Smooth muscle cell of the brain vasculature (primary cell): Measurements from ENCODE around the gene IGF1.
"Not testable (repeated sequence)": the region's sequence is repeated elsewhere in the genome, so short reads cannot be mapped to it uniquely, and the experiment has no call there.

Experiments used
- DNase-seq: peaks from one replicate; pipeline ENCODE4 v3.0.0-alpha.2; 2012; ENCODE audit warnings: low read depth, low spot score

The IGF1 gene

DNA sequence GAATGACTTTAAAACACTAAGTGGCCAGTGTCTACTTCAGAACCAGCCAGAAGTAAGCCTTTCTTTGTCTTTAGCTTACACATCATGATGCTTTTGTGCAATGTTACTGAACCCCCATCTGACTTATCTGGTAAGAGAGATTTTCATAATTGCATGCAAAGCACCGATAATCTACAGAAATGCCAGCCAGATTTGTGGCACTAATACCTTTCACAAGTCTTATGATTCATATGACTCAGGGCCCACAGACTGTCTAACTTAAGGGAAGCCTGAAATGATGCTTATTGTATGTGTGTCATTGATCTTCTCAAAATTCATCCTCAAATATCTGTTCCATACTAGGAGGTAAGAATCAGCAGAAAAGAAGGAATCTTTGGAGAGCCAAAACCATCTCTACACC lies 18.0 kb downstream of the IGF1 start:
- no peak for DNase-seq

DNA sequence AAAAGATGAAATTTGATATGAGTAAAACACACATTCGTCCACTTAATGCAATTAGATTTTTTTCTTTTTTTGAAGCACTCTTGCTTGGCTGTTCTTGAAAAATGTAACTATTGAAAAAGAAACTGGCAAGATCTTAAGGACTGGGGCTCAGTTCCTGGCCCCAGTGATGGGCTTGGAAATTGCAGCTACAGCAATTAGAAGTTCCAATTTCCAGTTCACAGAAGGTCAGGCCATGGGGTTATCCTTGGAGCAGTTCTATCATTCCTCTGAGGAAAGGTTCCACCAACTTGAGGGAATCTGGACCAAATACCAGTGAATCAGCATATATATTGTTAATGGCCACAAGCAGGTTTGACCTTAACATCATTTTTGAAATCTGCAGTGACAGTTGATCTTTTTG lies 18.9 kb downstream of the IGF1 start:
- no peak for DNase-seq

DNA sequence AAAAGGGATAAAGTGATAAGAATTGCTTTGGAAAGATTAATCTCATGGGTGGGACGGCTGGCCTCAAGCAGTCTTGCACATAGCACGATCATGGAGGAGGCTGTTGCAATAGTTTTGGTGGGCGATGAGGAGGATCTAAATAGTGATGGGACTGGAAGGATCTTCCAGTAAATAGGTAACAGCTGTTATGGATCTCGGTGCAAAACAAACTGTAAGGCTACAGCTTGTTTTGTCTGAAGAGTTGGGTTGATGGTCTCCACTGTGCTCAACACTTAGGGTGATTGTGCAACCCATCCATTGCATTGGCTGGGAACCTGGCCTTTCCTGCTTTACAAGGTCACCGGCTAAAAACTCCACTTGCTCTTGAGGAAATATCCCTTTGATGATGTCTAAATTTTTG lies 21.0 kb downstream of the IGF1 start:
- DNase-seq, result no peak

DNA sequence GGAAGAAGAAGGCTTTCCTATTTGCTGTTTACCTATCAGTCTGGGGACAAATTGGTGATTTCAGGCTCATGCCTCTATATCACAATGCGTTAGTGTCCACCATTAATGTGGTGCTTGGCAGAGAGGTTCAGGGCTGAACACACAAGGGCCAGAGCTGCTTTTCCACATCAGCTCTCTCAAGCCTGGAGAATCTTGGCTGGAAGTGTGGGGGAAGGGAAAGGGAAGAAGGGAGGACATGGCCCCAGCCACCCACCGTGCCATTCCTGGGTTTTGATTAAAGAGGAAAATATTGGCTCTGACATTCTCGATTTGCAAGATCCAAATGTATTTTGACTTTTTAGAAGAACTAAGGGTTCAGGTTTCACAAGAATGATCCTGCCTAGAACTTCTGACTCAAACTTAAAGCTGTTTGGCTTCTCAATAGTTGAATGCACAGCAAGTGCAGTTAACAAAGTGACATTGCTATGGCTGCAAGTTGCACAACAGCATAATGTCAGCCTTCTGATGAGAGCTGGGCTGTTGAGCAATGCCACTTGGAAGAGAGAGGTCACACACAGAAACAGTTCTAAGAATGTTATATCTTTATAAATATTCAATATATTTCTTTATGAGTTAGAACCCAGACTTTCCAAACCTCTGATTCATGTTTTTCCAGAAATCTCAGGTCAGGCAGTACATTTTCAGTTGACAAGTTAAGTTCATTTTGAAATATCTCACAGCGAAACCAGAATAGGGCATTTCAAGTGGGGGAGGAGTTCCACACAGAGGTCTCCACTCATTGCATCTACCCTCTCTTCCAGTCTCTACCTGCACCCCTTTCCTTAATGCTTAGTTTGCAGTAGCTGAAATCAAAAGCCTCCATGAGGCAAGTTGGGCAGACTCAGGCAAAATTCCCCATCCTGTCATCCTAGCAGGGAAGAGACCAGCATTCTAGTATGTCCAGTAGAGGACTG lies 25.3 kb downstream of the IGF1 start:
- no peak for DNase-seq

DNA sequence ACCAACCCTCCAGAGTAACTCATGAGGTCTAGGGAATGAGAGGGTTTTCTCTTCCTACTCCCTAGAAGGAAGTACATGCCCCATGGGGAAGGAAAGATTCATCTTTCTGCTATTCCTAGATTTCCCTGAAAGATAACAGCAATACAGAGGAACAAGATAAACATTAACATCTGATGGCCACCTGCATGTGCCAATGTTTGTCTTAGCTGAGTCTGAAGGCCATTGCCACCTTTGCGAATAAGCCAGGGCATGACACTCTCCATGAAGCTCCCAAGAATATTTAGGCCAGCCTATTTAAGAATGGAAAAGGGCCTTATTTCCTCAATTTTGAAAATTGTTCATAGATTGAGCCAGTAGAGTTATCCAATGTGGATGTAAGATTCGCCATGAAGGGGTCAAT lies 26.0 kb downstream of the IGF1 start:
- DNase-seq, result no peak

DNA sequence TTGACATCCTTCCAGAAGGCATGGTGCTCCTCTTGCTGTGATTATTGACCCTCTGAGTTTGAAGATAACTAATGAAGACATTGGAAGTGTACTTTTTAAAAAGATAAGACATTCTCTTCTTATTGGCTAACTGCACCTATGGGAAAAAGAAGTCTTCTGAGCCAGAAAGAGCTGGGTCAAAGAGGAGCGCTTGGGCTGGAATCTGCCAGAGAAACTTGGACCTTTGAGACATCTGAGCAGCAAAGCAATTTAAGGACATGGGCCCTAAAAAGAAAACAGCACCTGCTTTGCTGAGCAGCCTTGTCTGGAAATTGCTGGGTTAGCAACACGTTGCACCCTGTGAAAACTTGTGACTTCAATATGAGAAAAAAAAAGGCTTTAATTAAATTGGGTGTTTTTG lies 27.8 kb downstream of the IGF1 start:
- no peak for DNase-seq

DNA sequence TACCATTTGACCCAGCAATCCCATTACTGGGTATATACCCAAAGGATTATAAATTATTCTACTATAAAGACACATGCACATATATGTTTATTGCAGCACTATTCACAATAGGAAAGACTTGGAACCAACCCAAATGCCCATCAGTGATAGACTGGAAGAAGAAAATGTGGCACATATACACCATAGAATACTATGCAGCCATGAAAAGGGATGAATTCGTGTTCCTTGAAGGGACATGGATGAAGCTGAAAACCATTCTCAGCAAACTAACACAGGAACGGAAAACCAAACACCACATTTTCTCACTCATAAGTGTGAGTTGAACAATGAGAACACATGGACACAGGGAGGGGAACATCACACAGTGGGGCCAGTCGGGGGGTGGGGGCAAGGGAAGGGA lies 31.3 kb downstream of the IGF1 start:
- not testable (repeated sequence) for DNase-seq

DNA sequence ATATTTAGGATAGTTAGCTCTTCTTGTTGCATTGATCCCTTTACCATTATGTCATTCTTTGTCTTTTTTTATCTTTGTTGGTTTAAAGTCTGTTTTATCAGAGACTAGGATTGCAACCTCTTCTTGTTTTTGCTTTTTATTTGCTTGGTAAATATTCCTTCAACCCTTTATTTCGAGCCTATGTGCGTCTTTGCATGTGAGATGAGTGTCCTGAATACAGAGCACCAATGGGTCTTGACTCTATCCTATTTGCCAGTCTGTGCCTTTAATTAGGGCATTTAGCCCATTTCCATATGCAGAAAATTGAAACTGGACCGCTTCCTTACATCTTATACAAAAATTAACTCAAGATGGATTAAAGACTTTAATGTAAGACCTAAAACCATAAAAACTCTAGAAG lies 32.9 kb downstream of the IGF1 start:
- DNase-seq, result not testable (repeated sequence)

DNA sequence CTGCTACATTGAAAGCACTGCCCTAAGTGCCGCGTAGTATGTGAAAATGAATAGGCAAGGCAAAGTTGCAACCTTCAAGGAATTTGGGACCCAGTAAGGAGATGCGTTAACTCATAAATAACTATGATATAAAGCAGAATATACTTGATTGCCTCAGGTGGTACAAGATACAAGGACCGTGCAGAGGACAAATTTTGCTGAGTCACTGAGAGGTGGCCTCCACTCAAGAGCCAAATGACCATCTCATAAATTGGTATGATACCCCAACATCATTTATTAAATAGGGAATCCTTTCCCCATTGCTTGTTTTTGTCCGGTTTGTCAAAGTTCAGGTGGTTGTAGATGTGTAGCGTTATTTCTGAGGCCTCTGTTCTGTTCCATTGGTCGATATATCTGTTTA lies 35.7 kb downstream of the IGF1 start:
- no peak for DNase-seq

DNA sequence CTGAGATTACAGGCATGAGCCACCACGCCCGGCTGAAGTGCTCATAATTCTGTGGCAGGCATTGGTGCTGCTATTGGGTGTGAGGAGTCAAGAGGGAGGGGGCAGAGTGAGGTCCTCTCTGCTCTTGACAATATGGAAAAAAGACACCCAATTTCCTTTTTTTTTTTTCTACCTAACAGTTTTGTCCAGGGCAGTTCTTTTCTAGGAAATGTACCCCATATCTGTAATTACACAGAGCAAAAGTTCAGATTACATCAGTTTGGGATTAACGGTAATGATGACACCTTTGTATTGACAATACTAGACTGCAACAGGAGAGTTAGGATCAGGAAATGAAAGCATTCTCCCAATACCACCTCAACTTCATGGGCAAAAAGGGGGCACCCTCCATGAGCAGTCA lies 36.3 kb downstream of the IGF1 start:
- no peak for DNase-seq

DNA sequence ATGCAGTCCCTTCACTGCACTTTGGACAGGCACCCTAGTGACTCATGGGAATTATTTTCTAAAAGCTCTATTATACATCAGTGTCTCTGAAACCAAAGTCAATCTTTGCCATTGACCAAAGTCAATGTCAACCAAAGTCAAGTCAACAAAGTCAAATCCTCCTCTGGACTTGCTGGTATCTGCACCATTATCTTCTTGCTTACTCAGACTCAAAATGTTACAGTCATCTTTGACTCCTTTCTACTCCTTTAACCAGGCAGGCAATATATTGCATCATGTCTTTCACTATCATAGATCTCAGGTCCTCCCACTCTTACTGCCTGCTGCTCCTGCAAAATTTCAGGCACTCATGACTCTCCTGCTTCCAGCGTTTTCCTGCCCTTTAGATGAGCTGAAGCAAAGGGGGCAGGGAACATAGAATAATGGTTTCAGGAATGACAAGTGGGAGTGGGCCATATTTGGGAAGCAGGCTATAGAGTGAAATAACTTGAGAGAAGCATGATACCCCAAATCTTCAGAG lies 39.2 kb downstream of the IGF1 start:
- no peak for DNase-seq

DNA sequence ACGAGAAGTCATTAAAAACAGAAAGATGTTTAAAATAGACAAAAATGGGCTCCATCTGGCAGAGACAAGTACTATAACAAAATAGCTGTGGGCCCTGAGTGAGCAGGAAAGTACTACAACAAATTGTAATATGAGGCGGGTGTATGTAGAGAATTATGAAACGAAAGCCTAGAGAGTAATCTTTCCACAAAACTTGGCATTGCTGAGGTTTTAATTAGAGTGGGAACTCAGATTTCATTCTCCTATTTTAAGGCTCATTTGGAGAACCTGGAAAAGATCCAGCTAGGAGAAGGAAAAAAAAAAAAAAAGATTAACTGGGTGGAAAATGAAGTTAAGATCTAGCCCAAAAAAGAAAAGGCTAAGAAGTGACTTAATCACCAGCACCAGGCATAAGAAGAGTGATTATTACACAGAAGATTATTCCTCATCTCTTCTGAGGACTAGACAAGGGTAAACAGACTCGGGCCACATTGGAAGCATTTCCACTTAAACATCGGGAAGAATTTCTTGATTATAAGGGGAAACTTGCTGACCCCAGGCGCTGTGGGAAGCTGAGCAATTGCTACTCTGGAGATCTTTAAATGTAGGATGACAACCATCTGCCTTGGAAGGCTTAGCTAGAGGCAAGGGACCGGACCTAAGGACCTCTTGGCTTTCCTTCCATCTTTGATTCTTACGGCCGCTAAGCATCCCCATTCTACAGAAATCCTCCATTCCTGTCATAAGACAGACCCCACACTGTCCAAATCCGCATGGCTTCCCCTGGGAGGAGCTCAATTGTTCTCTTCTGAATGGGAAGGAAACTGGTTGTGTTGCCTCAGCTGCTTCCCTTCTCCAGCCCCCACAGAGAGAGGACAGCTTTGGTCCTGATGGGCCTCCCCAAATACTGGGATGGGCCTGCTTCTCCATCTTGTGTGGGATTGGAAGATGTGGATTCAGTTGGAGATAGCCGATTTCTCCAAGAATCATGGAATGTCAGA lies 40.6 kb downstream of the IGF1 start:
- no peak for DNase-seq

DNA sequence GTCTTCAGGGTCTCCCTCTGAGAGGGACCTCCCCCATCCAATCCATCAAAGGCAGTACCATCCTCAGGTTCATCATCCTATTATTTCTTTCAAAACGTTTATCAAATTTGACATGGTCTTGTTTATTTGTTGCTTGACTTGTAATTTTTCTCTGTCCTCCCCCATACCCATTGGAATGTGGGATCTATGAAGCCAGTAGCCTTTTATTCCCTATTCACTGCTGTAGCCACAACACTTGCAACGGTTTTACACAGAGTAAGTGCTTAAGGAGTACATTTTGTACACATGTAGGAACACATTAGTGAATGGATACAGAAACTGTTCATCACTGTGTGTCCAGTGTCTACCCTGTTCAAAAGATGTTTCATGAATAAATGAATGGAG lies 41.5 kb downstream of the IGF1 start:
- no peak for DNase-seq

DNA sequence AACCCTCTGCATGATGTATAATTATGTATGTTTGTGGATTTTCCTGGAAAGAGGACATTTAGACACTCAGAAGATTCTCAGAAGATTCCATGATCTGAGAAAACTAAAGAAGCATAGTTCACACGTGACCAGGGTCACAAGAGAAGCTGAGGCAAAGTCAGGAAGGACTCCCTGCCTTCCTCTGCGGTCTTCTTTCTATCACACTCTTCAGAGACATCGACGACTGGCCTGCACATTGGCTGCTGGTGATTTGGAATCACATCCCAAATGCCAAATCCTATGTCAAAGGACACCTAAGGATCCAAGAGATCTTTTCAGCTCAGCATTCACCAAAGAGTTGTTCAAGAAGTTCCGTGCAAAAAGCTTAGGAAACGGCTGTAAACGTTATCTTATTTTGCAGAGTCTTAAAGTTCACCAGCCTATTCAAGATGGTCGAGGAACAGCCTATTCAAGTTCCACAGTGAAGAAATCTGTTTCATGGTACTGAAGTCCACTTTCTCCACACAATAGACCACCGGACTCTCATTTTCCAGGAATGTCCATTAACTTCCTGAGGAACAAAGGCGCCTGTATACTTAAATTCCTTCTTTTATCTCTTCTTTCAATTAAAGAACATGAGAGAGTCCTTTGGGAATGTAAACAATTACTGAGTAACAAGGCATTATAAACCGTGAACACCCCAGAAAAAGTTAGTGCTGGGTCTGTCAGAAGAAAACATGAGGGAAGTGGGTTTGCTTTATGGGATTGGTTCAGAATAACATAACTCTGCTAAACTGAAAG lies 42.1 kb downstream of the IGF1 start:
- DNase-seq, result no peak

DNA sequence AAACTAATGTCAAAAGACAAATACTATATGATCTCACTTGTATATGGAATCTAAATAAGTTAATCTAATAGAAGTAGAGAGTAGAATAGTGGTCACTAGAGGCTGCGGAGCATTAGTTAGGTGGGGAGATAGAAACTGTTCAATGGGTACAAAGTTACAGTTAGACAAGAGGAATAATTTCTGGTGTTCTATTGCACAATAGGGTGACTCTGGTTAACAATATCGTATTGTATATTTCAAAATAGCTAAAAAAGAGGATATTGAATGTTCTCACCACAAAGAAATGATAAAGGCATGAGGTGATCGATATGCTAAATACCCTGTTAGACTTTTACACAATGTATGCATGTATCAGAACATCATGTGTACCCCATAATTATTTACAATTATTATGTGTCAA lies 42.9 kb downstream of the IGF1 start:
- no peak for DNase-seq

DNA sequence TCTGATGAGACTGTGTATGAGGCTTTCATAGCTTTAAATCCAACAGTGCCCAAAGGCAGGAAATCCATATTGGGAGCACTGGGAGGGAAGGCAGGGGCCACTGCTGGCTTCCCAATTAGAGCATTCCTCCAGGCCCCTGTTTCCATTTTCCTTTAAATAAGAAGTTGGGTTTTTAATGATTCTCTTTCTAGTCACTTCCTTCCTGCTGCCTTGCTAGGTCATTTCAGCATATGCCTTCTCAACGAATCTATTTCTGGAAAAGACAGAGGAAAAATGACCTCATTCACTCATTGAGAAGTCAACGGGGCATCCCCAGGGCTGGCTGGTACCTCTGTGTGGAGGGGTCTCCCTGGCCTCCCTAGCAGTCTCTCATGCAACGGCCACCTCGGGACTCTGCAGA lies 43.5 kb downstream of the IGF1 start:
- no peak for DNase-seq

DNA sequence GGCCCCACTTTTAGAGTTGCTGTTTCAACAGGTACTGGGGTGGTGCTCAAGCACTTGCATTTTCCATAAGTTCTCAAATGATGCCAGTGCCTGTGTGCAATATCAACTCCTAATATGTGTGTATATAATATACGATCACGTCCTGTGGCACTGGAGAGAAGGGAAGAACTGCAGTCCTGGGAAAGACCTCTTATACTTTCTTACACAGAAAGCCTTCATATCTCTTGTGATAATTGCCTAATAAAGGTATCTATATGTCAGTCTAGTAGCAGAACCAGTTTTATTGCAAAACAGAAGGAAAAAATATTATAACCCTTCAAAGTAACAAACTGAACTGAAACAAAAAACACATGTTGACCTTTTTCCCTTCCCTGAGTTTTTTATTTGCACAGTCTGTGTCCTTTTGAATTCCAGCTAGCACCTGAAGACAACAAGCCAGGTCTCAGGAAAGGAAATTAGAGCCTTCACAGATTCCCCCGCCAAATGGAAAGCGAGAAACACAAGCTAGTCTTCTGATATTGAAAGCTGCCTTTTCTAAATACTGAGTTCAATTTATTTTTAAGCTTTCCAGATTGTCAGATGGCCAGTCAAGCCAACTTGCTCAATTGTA lies 44.4 kb downstream of the IGF1 start:
- no peak for DNase-seq

DNA sequence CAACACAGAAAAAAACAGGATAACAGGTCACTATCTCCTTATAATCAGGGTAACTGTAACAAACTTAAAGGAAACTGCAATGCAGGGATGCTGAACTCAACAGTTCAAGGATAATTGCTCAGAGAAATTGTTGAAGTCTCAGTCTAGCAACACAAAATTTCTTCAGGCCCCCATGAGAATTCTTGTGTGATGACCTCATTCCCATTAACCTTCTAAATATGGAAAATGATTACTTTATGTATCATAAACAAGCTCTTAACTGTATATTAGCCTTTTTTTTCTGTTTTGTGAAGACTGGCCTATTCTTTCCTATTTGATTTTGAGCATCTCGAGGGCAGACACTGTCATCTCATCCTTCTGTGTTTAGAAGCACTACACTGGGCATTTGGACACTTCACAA lies 47.1 kb downstream of the IGF1 start:
- DNase-seq, result no peak

DNA sequence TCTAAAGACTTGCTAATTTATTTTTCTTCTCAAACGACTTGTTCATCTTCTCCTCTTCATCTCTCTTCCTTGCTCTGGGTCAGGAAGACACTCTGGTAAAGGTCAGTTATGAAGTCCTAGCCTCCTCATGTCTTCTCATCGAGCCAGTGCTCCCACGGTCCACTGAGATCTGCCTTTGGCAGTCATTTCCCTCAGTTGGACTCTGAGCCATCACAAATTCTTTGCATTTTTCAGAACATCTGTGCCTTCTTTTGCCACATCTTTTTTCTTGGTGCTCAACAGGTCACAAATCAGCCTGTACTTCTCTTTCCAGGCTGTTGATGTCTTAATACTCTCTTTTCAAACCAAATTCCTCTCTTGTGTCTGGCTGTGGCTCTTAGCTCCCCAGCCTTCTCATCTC lies 49.7 kb downstream of the IGF1 start:
- DNase-seq, result no peak

DNA sequence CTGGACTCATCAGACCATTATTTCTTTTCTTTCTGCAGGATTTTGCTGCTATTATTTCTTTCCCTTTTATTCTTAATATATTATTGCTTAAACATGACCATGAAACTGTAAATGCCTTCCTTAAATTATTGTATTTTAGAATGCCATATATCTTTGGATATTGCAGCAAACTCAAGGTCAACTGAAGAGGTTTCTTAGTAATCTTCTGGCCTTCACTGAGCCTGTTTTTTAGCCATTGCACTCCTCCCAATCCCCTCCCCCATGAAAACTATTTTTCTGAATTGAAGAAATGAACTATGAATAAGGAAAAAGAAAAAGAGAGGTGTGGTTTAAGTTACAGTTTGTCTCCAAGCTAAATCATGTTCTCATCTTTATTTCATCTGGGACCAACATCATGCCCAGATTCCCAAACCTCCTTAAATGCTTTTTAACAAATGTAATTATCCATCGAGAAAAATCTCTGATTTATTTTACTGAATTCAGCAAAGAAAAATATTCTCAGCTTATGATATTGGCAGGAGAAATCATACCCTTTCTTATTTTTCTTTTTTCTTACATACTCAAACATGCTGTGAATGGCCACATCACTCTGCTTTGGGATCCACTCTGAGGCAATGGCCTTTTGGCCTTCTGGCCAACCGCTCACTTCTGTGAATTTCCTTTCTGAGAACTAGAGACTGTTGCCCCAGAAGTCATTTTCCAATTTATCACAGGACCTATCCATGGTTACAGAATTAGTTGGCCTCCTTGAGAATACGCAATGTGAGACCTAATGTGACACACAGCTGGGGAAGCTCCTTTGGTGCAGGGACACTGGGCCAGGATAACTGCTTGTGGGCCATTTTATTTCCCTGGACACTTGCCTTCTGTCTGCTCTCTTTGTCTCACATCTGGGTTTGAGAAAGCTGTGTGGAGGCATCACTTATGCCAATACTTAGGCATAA lies 50.9 kb downstream of the IGF1 start:
- DNase-seq, result no peak
